GM18507 (cell line): ENCODE results near the gene MYO3B.
"Not testable (repeated sequence)": the region's sequence is repeated elsewhere in the genome, so short reads cannot be mapped to it uniquely, and the experiment has no call there.

Experiments
- DNase-seq: peaks from one replicate; pipeline ENCODE4 v3.0.0; 2011; ENCODE audit warnings: low read depth; ENCODE audit not compliant: insufficient read length; ENCODE audit errors: extremely low spot score
- FAIRE-seq: peaks from 2 replicates; lab custom pipeline; 2011; peaks lifted over from hg19 to GRCh38; lab: Jason Lieb, UNC

Gene MYO3B

DNA sequence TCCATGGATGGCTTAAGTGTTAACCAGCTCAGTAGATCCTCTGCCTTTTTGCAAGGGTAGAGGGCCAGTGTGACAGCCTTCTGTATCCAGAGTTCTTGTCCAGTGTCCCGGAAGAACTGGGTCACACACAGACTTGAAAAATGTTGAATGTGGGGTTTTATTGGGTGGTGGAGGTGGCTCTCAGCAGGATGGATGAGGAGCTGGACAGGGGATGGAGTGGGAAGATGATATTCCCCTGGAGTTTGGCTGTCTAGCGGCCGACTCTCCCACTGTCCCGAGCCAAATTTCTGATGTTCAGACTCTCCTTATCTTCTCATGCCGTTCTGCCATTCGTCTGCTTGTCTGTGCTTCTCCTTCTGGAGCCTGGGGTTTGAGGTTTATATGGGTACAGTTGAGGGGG lies 72.6 kb downstream of the MYO3B start:
- no peak for DNase-seq
- FAIRE-seq = no peak

DNA sequence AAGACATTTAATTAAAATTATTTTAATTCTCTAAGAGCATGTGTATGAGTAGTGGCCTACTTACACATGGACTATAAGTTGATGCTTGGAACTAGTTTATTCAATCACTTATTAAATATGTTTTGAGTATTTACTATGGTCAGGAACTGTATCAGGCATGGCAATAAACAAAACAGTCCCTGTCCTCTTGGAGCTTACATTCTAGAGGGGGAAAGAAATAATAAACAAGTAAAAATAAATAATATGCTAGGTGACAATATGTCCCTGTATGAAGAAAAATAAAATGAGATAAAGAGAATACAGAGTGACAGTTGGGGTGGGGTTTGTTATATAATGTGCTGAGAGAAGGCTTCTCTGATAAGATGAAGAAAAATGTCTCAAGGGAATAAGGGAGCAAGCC lies 74.5 kb downstream of the MYO3B start:
- FAIRE-seq (no peak), DNase-seq (no peak)

DNA sequence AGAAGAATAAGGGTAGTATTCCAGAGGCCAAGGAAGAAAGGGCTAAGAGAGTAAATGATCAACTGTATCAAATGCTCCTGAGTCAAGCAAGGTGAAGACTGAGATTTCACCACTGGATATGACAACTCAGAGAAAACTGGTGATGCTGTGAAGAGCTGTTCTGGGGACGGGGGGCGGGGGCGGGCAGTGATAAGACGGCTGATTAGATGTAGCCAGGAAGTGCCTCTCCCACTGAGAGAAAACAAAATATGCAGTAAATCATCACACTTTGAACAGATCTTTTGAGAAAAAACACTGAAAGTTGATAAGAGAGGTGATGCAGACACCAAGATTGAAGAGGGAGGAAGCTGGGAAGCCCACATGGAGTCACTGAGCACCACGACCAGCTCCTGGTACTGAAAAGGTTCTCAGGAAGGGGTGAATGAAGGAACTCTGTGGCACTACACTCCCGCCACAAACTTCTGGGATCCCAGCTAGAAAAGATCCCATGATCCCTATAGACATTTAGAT lies 75.8 kb downstream of the MYO3B start:
- no peak for DNase-seq
- no peak for FAIRE-seq

DNA sequence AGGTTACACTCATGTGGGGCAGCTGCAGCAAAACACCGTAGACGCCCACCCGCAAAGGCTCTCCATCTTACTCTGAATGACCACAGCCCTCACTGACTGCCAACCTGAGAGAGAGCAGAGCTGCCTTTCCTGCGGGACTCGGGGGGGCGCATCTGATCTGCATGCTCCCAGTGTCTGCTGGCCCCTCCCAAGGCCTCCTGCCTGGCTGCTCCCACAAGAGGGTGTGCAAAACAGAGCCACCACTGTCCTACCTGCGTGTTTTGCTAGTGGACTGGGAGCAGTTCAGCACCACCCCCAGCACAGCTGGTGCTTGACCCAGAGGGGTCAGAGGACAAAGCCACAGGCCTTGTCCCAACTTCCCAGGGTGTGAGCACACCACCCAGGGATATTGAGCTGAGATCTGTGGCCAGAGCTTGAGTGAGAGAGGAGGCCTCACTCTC lies 76.4 kb downstream of the MYO3B start:
- FAIRE-seq (no peak), DNase-seq (no peak)

DNA sequence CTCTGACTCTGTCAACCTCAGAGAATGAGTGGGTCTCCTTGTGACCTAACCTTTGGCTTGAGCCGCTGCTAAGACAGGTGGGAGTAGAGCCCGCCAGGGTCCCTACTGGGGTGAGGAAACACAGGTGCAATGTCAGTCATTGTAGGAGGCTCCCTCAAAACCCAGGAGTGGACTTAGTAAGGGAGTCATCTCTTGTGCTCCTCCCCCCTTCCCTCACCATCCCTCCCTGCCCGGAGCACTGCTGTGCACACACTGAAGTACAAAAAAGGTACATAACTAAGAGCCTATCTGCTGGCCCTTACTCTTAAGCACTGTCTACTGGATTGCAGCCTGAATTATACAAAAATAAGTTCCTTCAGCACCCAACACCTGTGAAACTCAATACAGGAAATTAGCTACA lies 77.2 kb downstream of the MYO3B start:
- FAIRE-seq (no peak), DNase-seq (no peak)

DNA sequence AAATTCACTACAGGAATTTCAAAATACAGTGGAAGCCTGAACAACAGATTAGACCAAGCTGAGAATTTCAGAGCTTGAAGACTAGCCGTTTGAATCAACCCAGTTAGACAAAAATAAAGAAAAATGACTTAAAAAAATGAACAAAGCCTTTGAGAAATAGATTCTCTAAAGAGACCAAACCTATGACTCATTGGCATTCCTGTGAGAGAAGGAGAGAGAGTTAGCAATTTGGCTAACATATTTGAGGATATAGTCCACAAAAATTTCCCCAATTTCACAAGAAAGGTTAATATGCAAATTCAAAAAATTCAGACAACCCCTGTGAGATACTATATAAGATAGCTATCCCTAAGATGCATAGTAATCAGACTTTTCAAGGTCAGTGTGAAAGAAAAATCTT lies 78.0 kb downstream of the MYO3B start:
- no peak for FAIRE-seq
- no peak for DNase-seq

DNA sequence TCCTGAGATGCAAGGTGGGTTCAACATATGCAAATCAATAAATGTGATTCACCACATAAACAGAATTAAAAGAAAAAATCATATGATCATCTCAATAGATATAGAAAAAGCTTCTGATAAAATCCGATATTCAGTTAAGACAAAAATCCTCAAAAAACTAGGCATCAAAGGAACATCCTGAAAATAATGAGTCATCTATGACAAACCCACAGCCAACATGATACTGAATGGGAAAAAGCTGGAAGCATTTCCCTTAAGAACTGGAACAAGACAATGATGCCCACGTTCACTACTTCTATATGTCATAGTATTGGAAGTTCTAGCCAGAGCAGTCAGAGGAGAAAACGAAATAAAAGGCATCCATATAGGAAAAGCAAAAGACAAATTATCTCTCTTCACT lies 80.4 kb downstream of the MYO3B start:
- no peak for DNase-seq
- no peak for FAIRE-seq

DNA sequence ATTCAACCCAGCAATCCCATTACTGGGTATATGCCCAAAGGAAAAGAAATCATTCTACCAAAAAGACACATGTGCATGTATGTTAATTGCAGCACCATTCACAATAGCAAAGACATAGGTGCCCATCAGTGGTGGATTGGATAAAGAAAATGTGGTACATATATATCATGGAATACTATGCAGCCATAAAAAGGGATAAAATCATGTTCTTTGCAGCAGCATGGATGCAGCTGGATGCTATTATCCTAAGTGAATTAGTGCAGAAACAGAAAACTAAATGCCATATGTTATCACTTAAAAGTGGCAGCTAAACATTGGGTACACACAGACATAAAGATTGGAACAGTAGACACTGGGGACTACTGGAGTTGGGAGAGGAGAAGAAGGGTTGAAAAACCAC lies 82.2 kb downstream of the MYO3B start:
- DNase-seq (no peak), FAIRE-seq (no peak)

DNA sequence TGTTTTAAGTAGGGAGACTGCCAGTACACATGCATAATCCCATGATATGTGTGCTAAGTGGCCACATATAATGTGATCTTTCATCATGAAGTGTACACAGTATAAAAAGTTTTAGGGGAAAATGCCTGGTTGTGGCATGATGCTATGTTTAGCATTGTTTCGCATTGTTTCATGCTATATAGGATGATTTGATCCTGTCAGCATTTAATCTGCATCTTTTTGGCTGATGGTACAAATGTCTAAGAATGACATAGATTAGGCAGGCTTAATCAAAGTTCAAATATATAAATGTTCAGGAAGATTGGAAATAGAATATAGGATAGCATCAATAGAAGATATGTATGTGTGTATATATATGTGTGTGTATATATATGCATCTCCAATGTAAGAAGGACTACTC lies 83.6 kb downstream of the MYO3B start:
- FAIRE-seq = no peak
- no peak for DNase-seq

DNA sequence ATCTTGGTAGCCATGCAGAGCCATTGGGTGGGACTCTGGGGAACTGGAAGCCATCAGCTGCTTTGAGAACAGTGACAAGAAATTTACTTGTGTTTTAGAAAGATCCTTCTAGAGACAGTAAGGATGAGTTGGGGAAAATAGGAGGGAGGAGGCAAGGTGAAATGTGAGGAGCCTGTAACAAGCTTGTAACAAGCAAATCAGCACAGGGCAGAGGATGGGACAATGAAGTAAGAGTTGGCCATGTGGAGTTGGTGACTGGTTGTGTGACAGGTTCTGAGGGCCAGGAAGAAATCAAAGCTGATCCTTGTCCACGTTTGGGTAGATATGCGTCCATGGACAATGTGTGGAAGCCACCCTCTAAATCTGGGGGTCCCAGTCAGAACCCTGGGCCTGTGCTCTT lies 84.4 kb downstream of the MYO3B start:
- FAIRE-seq (no peak), DNase-seq (no peak)

DNA sequence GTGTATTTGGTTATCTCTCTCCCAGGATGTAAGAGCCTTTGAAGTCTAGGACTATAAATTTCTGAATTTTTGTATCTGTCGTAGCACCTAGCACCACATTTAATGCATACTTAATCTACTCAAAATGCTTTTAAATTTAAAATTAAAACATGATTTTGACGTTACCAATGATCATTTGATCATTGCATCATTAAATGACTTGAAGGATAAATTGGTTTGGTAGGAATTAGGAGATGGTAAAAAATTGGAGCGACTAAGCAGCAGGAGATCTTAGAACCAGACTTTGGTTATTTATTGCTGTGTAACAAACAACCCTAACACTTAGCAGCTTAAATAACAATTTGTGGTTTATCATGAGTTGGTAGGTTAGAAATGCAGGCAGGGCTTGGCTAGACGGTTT lies 84.9 kb downstream of the MYO3B start:
- no peak for FAIRE-seq

DNA sequence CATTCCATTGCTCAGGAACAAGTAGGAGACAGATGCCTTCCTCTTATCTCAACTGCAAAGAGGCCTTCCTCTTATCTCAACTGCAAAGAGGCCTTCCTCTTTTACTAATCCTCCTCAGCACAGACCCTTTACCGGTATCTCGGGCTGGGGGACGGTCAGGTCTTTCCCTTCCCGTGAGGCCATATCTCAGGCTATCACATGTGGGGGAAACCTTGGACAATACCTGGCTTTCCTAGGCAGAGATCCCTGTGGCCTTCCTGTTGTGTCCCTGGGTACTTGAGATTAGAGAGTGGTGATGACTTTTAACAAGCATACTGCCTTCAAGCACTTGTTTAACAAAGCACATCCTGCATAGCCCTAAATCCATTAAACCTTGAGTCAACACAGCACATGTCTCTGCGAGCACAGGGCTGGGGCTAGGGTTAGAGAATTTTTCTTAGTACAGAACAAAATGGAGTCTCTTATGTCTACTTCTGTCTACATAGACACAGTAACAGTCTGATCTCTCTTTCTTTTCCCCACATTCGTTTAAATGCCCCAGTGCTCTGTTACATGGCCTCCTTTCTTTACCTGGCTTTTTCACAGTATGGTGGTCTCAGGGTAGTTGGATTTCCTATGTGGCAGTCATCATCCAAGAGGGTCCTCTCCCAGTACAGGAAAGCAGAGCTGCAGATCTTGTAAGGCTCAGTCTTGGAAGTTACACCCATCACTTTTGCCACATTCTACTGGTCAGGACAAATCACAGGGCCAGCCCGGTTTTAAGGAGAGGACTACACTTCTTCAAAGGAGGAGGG lies 86.0 kb downstream of the MYO3B start:
- not testable (repeated sequence) for DNase-seq, FAIRE-seq

More for the DNA sequence above, 84.9 kb downstream of the MYO3B start:
- no peak for DNase-seq

DNA sequence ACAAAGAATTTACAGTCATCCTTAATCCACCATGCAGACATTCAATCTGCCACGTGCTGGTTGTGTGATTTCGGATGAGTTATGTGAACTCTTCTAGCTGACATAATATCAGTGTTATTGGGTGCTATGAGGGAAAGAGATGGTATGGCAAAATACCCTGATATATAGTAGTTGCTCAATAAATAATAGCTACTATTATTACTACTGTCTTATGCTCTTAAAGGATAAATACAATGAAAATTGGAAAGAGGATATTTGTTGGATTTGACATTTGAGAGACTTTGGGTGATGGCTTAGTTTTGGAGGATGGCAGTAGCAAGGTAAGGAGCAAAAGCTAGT lies 86.5 kb downstream of the MYO3B start:
- no peak for FAIRE-seq
- no peak for DNase-seq

DNA sequence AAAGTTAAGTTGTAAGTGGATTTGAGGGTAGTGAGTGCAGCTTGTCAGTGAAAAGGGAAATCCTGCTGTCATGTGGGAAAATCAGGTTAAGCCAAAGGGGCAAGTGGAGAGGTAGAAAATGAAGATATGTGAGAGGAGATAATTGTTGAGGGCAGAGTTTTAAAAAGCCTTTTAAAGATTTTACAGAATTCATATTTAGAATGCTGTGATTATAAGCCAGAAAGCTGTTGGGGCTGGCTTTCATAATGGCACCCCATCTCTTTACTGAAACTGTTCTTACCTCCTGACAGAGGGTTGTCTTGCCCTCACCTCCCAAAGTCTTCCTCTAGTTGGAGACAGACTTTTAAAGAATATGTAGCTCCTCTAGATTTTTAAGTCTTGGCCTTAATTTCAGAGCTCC lies 86.9 kb downstream of the MYO3B start:
- DNase-seq = no peak
- no peak for FAIRE-seq

DNA sequence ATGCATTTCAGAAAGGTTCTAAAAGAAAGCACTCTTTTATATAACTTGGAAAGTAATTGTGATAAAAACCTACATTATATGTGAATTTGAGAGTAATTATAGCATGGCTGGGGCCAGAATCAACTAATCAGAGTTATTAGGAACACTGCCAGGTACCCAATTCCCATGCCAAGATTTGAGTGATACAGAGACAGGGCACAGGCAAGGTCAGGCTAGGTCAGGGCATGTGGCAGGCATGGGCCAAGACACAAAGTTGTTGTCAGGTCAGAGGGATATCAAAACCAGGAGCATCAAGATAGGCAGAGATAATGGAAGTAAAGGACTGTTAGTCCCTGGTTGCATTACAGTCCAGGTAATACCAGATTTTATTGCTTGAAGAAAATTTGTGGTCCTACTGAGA lies 87.4 kb downstream of the MYO3B start:
- DNase-seq = no peak
- no peak for FAIRE-seq

DNA sequence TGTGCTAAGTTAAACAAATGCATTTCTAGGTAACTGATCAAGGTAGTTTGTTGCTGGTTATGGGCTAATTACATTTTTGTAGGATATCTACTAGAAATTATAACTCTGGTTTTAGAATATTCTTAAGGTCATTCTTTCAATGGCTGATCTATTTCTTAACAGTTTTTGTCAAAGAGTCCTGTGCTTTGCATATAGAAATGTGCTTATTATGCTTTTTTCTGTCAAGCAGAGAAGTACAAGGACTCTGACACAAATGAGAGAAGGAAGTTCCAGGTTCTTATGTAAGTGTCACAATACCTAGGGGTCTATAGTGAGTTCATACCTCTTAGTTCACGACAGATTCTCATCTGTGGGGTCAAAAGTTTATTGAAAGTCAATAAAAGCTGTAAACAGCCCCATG lies 88.4 kb downstream of the MYO3B start:
- DNase-seq (no peak), FAIRE-seq (no peak)

DNA sequence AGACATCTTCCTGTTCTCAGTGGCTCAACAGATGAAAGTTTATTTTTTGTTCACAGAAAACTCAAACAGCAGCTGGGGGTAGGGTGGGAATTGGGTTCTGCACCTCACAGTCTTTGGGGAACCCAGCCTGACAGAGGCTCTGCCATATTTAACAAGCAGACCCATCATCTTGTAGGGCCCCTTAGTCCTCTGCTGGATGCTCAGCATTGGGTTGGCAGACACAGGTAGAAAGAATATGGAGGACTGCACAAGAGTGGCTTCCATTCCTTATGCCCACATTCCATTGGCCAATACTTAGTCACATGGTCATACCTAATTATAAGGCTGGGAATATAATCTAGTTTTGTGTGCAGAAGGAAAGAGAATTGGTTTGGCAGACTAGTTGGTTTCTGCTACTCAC lies 89.1 kb downstream of the MYO3B start:
- FAIRE-seq (no peak), DNase-seq (no peak)

DNA sequence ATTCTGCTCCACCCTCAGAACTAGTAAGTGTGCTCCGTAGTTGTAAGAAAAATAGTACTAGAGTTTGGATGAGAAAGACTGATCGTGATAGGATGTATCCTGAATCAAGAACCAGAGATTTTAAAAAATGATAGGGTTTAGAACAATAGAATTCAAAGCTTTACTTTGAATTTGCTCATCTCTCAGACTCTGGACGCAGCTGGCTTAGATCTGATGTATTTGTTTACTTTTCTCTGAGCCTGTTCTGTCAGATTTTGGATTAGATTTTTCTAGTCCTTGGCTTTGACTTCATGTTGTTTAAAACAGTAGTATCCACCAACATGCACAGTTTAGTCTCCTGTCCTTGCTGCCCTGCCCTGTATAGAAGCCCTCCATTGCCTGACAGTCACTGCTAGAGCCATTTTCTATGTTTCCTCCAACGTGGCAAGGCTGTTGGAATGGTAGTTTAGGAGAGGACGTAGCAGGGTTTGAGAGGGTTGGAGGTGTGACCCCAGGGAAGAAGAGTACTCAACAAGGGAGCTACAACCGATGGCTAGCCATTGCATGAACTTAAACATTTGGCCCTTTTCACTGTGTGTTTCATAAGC lies 92.4 kb downstream of the MYO3B start:
- no peak for FAIRE-seq
- DNase-seq = no peak

DNA sequence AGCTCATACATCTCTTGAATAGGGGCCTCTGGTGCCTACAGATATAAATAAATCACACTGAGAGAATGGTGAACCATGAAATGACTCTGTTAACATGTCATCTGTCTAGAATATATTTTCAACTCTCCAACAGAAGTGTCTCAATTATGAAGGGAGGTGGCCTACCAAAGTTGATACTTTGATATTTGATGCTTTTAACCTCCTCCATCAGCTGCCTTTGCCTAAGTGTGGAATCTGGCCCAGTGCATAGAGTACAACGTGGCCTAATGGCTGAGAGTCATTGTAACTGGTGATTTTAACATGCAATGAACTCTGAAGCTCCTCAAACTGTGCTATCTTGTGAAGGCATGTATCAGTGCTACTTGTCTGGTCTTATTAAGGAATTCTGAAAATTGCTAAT lies 93.4 kb downstream of the MYO3B start:
- no peak for DNase-seq
- no peak for FAIRE-seq

DNA sequence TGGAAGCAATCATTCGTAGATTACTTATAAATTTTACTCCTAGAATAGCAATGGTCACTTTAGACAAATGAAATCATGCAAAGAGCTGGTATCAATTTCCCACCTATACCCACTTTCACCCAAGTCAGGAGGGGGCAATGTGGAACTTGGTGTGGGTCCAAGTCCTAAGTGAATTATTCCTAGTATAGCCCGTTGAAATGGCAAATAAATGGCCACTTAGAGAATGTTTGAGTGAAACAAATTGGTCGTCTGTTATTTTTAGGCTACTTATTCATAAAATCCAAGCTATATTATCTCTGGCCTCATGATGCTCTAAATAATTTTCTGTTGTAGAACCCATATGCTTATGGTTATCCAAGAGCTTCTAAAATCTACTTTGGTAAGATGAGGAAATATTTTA lies 98.1 kb downstream of the MYO3B start:
- FAIRE-seq (no peak), DNase-seq (no peak)

DNA sequence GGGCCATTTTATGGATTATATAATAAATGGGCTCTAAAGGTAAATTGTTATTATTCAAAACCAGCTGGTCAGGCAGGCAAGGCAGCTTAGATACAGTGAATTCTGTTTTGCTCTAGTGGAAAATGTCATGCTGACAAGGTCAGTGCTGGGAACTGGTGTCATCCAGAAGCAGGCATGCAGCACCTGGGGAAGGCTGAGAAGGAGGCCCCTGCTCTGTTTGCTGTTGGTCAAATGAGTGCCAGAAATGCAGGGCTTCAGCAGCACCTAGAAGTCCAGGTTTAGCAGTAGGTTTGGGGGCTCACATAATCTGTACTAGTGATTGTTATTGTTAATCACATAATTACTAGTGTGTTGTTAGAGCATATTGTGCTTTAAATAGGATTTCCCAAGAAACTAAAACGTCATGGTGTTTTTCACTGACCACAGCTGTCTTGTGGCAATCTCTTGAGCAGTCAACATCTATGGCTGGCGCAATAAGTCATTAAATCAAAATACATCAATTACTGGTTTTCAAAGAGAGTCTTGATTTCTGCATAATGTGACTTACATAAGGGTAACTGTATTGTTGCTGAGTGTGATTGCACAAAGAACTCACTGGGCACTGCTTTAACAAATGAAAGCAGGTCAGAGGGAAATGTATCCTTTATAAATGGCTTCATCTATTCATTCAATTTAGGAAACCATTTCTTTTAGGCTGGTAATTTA lies 99.1 kb downstream of the MYO3B start:
- DNase-seq (no peak), FAIRE-seq (no peak)
